Psoas muscle (tissue), 8 donors: ENCODE data around the gene KIAA1217. TPM values are rescaled to one million over a fixed set of nuclear protein-coding genes. Genes with fewer than 3 reads are reported as not detected.

Experiments
- ATAC-seq, 4 donors: fragments of 200-7000 bp; cut with Tn5 transposase; one replicate each; pipeline ENCODE4 v1.9.1; 2020; ENCODE audit warnings: moderate library complexity in 3 of 4, mild to moderate bottlenecking in 2 of 4
- DNase-seq, 2 donors: peaks; one replicate each; pipeline ENCODE4 v3.0.0-alpha.2; 2020
- H3K27ac ChIP-seq: fragments of 200-600 bp; one replicate; pipeline ENCODE4 v1.8.0; 2022
- H3K27me3 ChIP-seq, 3 donors: fragments of 200-600 bp in 1 of 3; one replicate each; pipeline versions ENCODE4 v1.6.1 to v1.8.0; 2013 to 2022; ENCODE audit warnings: low read length in 2 of 3, mild to moderate bottlenecking in 2 of 3, moderate library complexity in 1 of 3; ENCODE audit not compliant: insufficient read depth in 3 of 3
- H3K36me3 ChIP-seq, 2 donors: fragments of 200-600 bp in 1 of 2; one replicate each; pipeline versions ENCODE4 v1.6.1 to v1.8.0; 2013 to 2022; ENCODE audit warnings: low read depth in 1 of 2, mild to moderate bottlenecking in 1 of 2, moderate library complexity in 1 of 2; ENCODE audit not compliant: insufficient read depth in 1 of 2
- H3K4me1 ChIP-seq: fragments of 200-600 bp; one replicate; pipeline ENCODE4 v1.8.0; 2022
- H3K4me3 ChIP-seq: fragments of 200-600 bp; one replicate; pipeline ENCODE4 v1.8.0; 2022; ENCODE audit warnings: mild to moderate bottlenecking
- H3K9me3 ChIP-seq: fragments of 200-600 bp; one replicate; pipeline ENCODE4 v1.8.0; 2022
- WGBS, 3 donors: extraction: QIAGEN DNeasy Blood & Tissue Kit; methylation state at CpG; one replicate each; pipeline versions ENCODE4 v1.1.6 to v1.1.7; 2013; 5-methylcytosine and 5-hydroxymethylcytosine counted together
- intact Hi-C, 2 donors: fragments of 100-400 bp; cut with DNase I; formaldehyde crosslinking; loops; one replicate each; pipeline versions ENCODE4 v1.11.0 to v1.14.2; 2022
- long read RNA-seq, 2 donors: library from polyadenylated mRNA; unstranded; transcript quantifications; one replicate each; pipeline ENCODE4 v2.0.0, GENCODE V29; 2021
- polyA plus RNA-seq, 3 donors: library from polyadenylated mRNA; stranded (reverse); fragments of 200-250 nt; gene quantifications; one replicate each; pipeline ENCODE4 v1.2.3, GENCODE V29; 2013
- total RNA-seq, 4 donors: library from RNA; stranded (reverse); fragmentation: NEBNext Ultra II Directional in 2 of 4; extraction: Animal tissue kit (Norgen Biotek cat#: 25700) in 2 of 4; gene quantifications; one replicate each; pipeline versions ENCODE4 v1.2.1 to v1.2.4, GENCODE V29; 2021 to 2023
- TF ChIP-seq, protein P1 (sequence below): fragments of 200-600 bp; IDR thresholded peaks from one replicate; pipeline ENCODE4 v1.8.0; 2022; ENCODE audit warnings: antibody characterized with exemption
- donor health status: healthy with polysubstance abuse.
- donor health status: DM: no; HTN: no; CAD: no; lungs with moderate emphysema.
- donor health status: Bipolar disorder and iron deficiency.
- donor health status: healthy.
- donor health status: DM: yes; HTN: yes; CAD: no.
- donor health status: DM: no; HTN: no; CAD: no.
- donor health status: DM: no; HTN: no; CAD: no.
- donor health status: DM: yes; HTN: yes; CAD: no.

KIAA1217 gene, protein sequence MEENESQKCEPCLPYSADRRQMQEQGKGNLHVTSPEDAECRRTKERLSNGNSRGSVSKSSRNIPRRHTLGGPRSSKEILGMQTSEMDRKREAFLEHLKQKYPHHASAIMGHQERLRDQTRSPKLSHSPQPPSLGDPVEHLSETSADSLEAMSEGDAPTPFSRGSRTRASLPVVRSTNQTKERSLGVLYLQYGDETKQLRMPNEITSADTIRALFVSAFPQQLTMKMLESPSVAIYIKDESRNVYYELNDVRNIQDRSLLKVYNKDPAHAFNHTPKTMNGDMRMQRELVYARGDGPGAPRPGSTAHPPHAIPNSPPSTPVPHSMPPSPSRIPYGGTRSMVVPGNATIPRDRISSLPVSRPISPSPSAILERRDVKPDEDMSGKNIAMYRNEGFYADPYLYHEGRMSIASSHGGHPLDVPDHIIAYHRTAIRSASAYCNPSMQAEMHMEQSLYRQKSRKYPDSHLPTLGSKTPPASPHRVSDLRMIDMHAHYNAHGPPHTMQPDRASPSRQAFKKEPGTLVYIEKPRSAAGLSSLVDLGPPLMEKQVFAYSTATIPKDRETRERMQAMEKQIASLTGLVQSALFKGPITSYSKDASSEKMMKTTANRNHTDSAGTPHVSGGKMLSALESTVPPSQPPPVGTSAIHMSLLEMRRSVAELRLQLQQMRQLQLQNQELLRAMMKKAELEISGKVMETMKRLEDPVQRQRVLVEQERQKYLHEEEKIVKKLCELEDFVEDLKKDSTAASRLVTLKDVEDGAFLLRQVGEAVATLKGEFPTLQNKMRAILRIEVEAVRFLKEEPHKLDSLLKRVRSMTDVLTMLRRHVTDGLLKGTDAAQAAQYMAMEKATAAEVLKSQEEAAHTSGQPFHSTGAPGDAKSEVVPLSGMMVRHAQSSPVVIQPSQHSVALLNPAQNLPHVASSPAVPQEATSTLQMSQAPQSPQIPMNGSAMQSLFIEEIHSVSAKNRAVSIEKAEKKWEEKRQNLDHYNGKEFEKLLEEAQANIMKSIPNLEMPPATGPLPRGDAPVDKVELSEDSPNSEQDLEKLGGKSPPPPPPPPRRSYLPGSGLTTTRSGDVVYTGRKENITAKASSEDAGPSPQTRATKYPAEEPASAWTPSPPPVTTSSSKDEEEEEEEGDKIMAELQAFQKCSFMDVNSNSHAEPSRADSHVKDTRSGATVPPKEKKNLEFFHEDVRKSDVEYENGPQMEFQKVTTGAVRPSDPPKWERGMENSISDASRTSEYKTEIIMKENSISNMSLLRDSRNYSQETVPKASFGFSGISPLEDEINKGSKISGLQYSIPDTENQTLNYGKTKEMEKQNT (N-terminal part only)
- total RNA-seq (100 to 1,000 TPM in 3 of 4 donors, 10 to 100 TPM in 1; 65.9 to 169 (median 133) TPM), polyA plus RNA-seq (10 to 100 TPM in 2 of 3 donors, 1 to 10 TPM in 1; 8.9 to 61.3 (median 34.2) TPM)
- long read RNA-seq, donor 1, partial matches to known transcripts = 2 of 8 reads
- long read RNA-seq, donor 1, other reads (novel, unspliced or antisense) = 5 of 8 reads
- long read RNA-seq, donor 2, partial matches to known transcripts = 27 of 56 reads
- long read RNA-seq, donor 2, other reads (novel, unspliced or antisense) = 29 of 56 reads

DNA sequence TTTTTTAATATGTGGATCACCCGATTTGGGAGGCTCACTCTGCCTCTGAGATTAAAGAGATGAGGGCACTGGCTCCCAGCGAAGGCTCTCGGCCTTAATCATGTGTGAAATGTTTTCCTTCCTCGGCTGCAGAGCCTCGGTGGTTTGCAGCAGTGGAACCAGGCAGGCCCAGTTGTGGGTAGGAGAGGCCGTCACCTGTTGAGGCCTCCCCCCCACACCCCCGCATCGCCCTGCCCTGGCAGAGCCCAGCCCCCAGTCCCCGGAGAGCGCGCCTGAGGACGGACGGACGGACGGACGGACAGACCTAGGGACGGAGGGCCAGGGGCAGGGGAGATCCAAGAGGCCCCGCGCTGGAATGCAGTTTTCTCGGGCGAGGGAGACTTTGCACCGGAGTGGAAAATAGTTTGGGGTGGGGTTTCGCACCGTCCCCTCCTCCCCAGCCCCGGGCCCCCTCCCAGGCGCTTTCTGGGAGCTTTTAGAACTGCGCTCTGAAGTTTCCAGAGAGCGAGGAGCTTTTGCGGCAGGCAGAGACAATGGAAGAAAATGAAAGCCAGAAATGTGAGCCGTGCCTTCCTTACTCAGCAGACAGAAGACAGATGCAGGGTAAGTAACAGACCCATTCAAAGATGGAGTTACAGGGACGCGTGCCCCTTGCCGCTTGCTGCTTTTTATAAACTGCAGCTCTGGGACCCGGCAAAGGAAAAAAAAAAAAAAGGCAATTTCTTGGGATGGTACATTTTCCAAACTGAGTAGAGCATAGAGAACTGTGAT lies at the start of gene KIAA1217:
Gene KIAA1217, plus strand, starts transcription at position 478 of the 771 bp plus-strand sequence. Its CDS starts 56 bp downstream, at position 534.
- peak; percentile 65 to 88 for DNase-seq
- Histone ChIP-seq H3K4me3 (peak within 1 kb of the TSS; percentile 67), H3K36me3 (no peaks in the 10 kb centered on the region), H3K27ac (peak within 1 kb of the TSS; percentile 93), H3K27me3 (no peaks in the 10 kb centered on the region), H3K4me1 (peaks cover 61% of the 10 kb centered on the region), H3K9me3 (no peaks in the 10 kb centered on the region)
- intact Hi-C loops = loop anchor here in 1 of 2 donors (2.0 kb wide), 1 partner anchor 174 kb away; no protein-coding TSS in a partner anchor
- TF ChIP-seq, protein P1, sequence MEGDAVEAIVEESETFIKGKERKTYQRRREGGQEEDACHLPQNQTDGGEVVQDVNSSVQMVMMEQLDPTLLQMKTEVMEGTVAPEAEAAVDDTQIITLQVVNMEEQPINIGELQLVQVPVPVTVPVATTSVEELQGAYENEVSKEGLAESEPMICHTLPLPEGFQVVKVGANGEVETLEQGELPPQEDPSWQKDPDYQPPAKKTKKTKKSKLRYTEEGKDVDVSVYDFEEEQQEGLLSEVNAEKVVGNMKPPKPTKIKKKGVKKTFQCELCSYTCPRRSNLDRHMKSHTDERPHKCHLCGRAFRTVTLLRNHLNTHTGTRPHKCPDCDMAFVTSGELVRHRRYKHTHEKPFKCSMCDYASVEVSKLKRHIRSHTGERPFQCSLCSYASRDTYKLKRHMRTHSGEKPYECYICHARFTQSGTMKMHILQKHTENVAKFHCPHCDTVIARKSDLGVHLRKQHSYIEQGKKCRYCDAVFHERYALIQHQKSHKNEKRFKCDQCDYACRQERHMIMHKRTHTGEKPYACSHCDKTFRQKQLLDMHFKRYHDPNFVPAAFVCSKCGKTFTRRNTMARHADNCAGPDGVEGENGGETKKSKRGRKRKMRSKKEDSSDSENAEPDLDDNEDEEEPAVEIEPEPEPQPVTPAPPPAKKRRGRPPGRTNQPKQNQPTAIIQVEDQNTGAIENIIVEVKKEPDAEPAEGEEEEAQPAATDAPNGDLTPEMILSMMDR = no peak
- WGBS, 3 donors = 0% methylated on average over 34 of the region's 34 CpGs
- ATAC-seq = peak; percentile 83 to 89 (median 87)

DNA sequence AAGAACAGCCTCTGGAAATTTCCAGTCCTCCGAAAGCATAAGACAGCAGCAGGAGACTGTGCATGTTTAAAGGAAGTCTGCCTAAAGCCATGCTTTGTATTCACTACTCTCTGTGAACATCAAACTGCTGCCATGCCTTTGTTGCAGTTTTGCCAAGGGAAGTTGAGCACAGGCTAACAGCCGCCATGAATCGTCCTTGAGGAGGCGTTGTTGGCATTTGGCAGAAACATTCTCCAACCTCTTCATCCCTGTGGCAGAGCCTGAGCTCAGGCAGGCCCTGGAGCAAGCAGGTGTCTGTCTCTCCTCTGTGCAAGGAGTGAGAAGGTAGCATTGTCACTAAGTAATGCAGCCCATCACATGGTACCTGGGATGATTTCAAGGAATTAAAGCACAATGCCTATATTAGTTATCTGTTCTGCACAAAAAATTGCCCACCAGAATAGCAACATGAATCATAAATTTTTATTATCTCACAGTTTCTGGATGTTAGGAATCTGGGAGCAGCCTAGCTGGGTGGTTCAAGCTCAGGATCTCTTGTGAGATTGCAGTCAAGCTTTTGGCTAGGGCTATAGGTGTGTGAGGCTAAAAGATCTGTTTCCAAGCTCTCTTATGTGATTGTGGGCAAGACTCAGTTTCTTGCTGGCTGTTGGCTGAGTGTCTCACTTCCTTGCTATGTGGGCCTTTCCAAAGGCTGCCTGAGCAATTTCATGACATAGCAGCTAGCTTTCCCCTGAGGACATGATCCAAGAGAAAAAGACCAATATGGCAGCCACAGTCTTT lies 46.5 kb upstream of the KIAA1217 start:
- DNase-seq (no peak), ATAC-seq (no peak)
- Histone ChIP-seq H3K36me3 (no peaks in the 10 kb centered on the region), H3K9me3 (no peaks in the 10 kb centered on the region), H3K27ac (no peak overlapping the region), H3K27me3 (no peaks in the 10 kb centered on the region), H3K4me3 (no peak overlapping the region), H3K4me1 (no peaks in the 10 kb centered on the region)
- intact Hi-C loops = no loop called here
- WGBS, 3 donors = 52 to 57% (median 56%) methylated on average over 4 of the region's 4 CpGs
- TF ChIP-seq, protein P1 = no peak

DNA sequence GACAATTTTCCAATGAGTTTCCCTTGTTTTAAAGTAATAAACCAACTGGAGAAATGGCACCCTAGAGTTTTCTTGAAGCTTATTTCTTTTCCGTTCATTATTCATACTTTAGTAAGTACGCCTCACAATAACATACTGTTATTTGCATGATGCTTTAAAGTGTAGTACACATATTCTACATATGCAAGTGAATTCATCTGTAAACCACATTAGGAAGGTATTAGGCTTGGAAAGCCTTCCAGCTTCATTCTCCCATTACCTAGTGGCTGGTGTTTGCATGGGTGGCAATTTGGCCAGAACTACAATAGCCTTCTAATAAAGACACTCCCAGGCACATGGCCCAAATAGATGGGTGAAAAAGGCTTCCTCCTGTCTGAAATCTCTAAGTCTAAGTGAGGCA lies 45.5 kb upstream of the KIAA1217 start:
- H3K4me1 ChIP-seq = peaks cover 4% of the 10 kb centered on the region
- intact Hi-C loops = no loop called here
- no peak overlapping the region for H3K27ac ChIP-seq
- H3K9me3 ChIP-seq = no peaks in the 10 kb centered on the region
- TF ChIP-seq, protein P1 = no peak
- WGBS, 3 donors = 89 to 97% (median 93%) methylated on average over 2 of the region's 2 CpGs
- H3K27me3 ChIP-seq = no peaks in the 10 kb centered on the region
- ATAC-seq = no peak
- H3K36me3 ChIP-seq = no peaks in the 10 kb centered on the region
- DNase-seq = no peak
- no peak overlapping the region for H3K4me3 ChIP-seq
